ENCODE results near the gene AGER. TPM values are rescaled to one million over a fixed set of nuclear protein-coding genes. Genes with fewer than 3 reads are reported as not detected.

Gene AGER
- total RNA-seq (27.8 TPM), polyA plus RNA-seq (under 1 TPM in 2 of 4 donors, not detected in 2; 0.44 to 0.52 TPM)

DNA sequence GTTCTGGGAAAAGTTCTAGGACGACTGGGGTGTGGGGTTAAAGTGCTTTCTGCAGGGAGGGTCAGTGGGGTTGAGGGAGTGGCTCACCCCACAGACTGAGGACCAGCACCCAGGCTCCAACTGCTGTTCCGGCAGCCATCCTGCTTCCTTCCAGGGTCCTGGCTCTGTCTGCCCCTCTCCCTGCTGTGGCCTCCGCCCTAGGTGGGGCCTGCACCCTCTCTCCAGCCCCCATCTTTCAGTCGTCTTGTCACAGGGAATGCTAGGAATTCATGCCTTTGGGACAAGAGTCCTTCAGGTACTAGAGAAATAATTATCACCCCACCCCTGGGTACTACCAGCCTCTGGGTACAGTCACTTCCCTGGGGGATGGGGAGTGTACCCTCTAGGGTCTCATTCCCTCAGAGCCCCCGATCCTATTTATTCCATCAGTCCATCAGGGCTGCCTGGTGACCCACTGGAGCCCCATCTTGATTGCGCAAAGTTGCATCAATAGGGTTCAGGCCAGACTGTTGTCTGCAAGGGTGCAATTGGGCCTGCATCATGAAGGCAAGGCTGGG, at the start of gene AGER:
AGER (minus strand) TSS at position 170 of the 557 bp plus-strand sequence; CDS start at position 139, 31 bp downstream.
- Histone ChIP-seq H3K27ac (ENCODE audit: insufficient read depth, low read length, poor library complexity, severe bottlenecking) (peak within 1 kb of the TSS; percentile 67), H3K36me3 (ENCODE audit: control insufficient read depth, insufficient read depth, low read length) (peaks cover 44% of the 10 kb centered on the region), H3K27me3 (ENCODE audit: control insufficient read depth, insufficient read depth, low read length) (no peaks in the 10 kb centered on the region), H3K4me3 (ENCODE audit: low read depth, low read length) (no peak within 1 kb of the TSS), H3K4me1 (ENCODE audit: control insufficient read depth, insufficient read depth, low read length, poor library complexity, severe bottlenecking) (peaks cover 42% of the 10 kb centered on the region), H3K9me3 (ENCODE audit: control insufficient read depth in 2 of 2, low read length in 2 of 2) (no peaks in the 10 kb centered on the region)
- Mint-ChIP-seq H3K27ac (peak within 1 kb of the TSS; percentile 35 to 90 (median 42)), H3K27me3 (no peaks in the 10 kb centered on the region), H3K4me1 (peaks cover 6 to 75% (median 42%) of the 10 kb centered on the region in 4 donors), H3K9me3 (no peaks in the 10 kb centered on the region), H3K36me3 (peaks cover 38% of the 10 kb centered on the region), H3K4me3 (peak within 1 kb of the TSS in 1 of 4 donors; percentile 29)
- ATAC-seq (ENCODE audit: low read depth in 2 of 2) (no peak), DNase-seq (no peak)

GRCh38 chr6:32226434-32226833, 42.4 kb upstream of the AGER start:
- Histone ChIP-seq H3K36me3 (ENCODE audit: control insufficient read depth, insufficient read depth, low read length) (no peaks in the 10 kb centered on the region), H3K4me1 (ENCODE audit: control insufficient read depth, insufficient read depth, low read length, poor library complexity, severe bottlenecking) (no peaks in the 10 kb centered on the region), H3K27me3 (ENCODE audit: control insufficient read depth, insufficient read depth, low read length) (no peaks in the 10 kb centered on the region), H3K4me3 (ENCODE audit: low read depth, low read length) (no peak overlapping the region), H3K9me3 (ENCODE audit: control insufficient read depth in 2 of 2, low read length in 2 of 2) (no peaks in the 10 kb centered on the region), H3K27ac (ENCODE audit: insufficient read depth, low read length, poor library complexity, severe bottlenecking) (no peak overlapping the region)
- no peak overlapping the region for H3K4me3 Mint-ChIP-seq
- H3K4me1 Mint-ChIP-seq: peaks cover 0 to 8% (median 0%) of the 10 kb centered on the region in 4 donors
- H3K27ac Mint-ChIP-seq: no peak overlapping the region
- no peak for ATAC-seq (ENCODE audit: low read depth in 2 of 2)
- H3K36me3 Mint-ChIP-seq: no peaks in the 10 kb centered on the region
- H3K9me3 Mint-ChIP-seq: peaks cover 0 to 1% (median 0%) of the 10 kb centered on the region in 7 donors
- peaks cover 10% of the 10 kb centered on the region for H3K27me3 Mint-ChIP-seq
- DNase-seq: no peak

DNA sequence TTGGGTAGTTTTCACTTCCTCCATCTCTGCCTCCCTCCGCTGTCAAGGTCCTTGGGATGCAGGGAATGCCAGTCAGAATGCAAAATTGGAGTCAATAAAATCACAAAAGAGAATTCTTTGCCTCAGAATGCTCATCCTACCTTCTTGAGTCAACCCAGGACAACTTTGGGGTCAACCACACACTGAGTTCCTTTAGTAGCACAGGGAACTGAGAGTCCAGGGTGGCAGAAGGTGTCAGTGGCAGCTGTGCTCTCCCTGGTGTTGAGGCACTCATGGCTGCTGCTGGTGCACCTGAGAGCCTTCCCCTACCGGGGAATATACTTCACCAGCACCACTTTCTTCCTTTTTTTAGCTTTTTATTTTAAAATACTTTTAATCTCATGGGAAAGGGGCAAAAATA, 40.6 kb upstream of the AGER start:
- H3K4me3 Mint-ChIP-seq: no peak overlapping the region
- no peak overlapping the region for H3K27ac ChIP-seq (ENCODE audit: insufficient read depth, low read length, poor library complexity, severe bottlenecking)
- H3K27me3 Mint-ChIP-seq: peaks cover 14% of the 10 kb centered on the region
- no peak for DNase-seq
- no peak overlapping the region for H3K4me3 ChIP-seq (ENCODE audit: low read depth, low read length)
- H3K36me3 ChIP-seq (ENCODE audit: control insufficient read depth, insufficient read depth, low read length): no peaks in the 10 kb centered on the region
- peaks cover 0 to 1% (median 0%) of the 10 kb centered on the region in 7 donors for H3K9me3 Mint-ChIP-seq
- no peaks in the 10 kb centered on the region for H3K4me1 ChIP-seq (ENCODE audit: control insufficient read depth, insufficient read depth, low read length, poor library complexity, severe bottlenecking)
- H3K36me3 Mint-ChIP-seq: no peaks in the 10 kb centered on the region
- ATAC-seq (ENCODE audit: low read depth in 2 of 2): no peak
- H3K27me3 ChIP-seq (ENCODE audit: control insufficient read depth, insufficient read depth, low read length): no peaks in the 10 kb centered on the region
- no peaks in the 10 kb centered on the region for H3K9me3 ChIP-seq (ENCODE audit: control insufficient read depth in 2 of 2, low read length in 2 of 2)
- peaks cover 0 to 8% (median under 1%) of the 10 kb centered on the region in 4 donors for H3K4me1 Mint-ChIP-seq
- peak overlapping the region in 2 of 3 donors; percentile 26 to 46 for H3K27ac Mint-ChIP-seq

DNA sequence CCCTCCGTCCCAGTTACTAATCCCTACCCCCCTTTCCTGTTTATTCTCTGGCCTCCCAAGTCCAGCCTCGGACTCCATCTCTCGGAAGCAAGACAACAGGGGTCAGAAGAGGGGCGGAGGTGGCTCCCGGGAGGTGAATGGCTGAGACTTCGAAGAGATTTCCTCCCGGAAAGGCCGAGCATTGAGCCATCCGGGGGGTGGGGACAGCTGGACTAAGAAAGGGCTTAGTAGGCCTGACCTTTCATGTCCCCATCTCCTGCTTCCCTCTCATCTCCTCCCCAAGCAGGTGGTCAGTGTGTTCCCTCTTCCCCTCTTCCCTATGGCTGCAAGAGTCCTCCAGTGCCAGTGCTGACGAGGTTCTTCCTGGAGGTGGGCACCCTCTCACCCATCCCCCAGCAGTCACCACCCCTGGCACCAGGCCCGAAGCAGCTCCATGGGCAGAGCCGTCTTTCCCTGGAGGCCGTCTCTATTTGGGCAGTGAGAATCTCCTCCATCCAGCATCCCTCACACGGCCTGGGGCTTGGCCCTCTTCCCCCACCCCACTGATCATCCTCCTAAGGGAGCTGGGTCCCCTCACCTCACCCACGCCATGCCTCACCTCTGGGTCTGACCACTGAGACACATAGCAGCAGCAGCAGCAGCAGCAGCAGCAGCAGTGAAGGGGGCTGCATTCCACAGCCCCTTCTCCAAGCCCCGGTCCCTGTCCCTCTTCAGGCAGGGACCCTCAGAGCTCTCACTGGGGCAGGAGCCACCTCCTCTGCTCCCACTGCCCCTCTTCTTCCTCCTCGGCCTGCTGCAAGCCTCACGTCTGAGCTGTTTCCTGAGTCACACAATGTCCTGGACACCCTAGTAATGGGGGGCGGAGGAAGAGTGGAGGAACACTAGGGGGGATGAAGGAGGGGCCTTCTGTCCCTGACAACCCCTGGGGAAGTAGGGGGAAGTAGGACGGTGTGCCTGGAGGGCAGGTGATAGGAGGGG, 39.5 kb upstream of the AGER start, which contains the start of gene NOTCH4:
NOTCH4 (minus strand) TSS at position 810 of the 978 bp plus-strand sequence; CDS start at position 671, 139 bp downstream.
- Histone ChIP-seq H3K4me3 (ENCODE audit: low read depth, low read length) (no peak within 1 kb of the TSS), H3K27ac (ENCODE audit: insufficient read depth, low read length, poor library complexity, severe bottlenecking) (no peak within 1 kb of the TSS), H3K27me3 (ENCODE audit: control insufficient read depth, insufficient read depth, low read length) (no peaks in the 10 kb centered on the region), H3K4me1 (ENCODE audit: control insufficient read depth, insufficient read depth, low read length, poor library complexity, severe bottlenecking) (no peaks in the 10 kb centered on the region), H3K36me3 (ENCODE audit: control insufficient read depth, insufficient read depth, low read length) (no peaks in the 10 kb centered on the region), H3K9me3 (ENCODE audit: control insufficient read depth in 2 of 2, low read length in 2 of 2) (no peaks in the 10 kb centered on the region)
- peaks cover 0 to 1% (median 0%) of the 10 kb centered on the region in 7 donors for H3K9me3 Mint-ChIP-seq
- H3K4me3 Mint-ChIP-seq: no peak within 1 kb of the TSS
- peaks cover 20% of the 10 kb centered on the region for H3K27me3 Mint-ChIP-seq
- DNase-seq (no peak), ATAC-seq (ENCODE audit: low read depth in 2 of 2) (no peak)
- H3K36me3 Mint-ChIP-seq: no peaks in the 10 kb centered on the region
- peak within 1 kb of the TSS in 2 of 3 donors; percentile 26 to 75 for H3K27ac Mint-ChIP-seq
- H3K4me1 Mint-ChIP-seq: peaks cover 0 to 8% (median 2%) of the 10 kb centered on the region in 4 donors

DNA sequence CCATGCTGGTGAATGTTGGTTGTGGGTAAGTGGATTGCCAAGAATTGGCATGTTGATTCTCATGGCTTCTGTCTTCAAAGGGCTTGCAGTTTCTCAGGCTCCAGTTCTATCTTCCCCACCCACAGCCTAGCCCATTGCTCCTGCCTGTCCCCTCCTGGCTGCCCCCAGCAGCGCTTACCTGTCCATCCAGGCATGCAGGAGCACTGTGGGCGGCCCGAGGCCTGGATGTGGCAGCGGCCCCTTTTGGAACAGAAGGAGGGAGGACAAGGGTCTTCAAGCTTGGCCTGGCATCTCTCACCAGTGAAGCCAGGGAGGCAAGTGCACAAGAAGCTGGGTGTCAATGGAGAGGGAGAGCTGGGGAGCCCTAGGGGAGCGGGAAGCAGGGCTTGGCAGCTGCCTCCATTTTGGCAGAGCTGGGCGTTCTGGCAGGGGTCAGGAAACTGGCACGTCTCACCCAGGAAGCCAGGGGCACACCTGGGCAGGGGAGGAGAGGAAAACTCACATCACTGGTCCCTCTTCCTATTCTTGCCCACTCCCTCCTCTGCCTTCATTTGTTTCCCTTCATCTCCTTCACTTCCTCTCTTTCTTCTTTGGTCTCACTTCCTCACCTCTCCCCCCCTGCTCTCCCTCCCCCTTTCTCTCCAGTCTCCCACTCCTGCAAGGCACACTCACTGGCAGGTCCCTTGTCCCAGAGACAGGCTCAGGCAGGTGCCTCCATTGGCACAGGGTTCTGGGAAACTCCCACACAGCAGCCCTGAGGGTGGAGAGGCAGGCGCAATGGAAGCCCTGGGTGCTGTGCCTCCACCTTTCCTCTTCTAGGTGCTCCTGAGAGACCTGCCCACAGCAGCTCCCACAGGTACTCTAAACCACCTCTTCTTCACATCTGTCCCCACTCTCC, 38.5 kb upstream of the AGER start:
- Histone ChIP-seq H3K4me1 (ENCODE audit: control insufficient read depth, insufficient read depth, low read length, poor library complexity, severe bottlenecking) (no peaks in the 10 kb centered on the region), H3K4me3 (ENCODE audit: low read depth, low read length) (no peak overlapping the region), H3K27ac (ENCODE audit: insufficient read depth, low read length, poor library complexity, severe bottlenecking) (no peak overlapping the region), H3K9me3 (ENCODE audit: control insufficient read depth in 2 of 2, low read length in 2 of 2) (no peaks in the 10 kb centered on the region), H3K36me3 (ENCODE audit: control insufficient read depth, insufficient read depth, low read length) (no peaks in the 10 kb centered on the region), H3K27me3 (ENCODE audit: control insufficient read depth, insufficient read depth, low read length) (no peaks in the 10 kb centered on the region)
- Mint-ChIP-seq H3K9me3 (no peaks in the 10 kb centered on the region), H3K4me3 (no peak overlapping the region), H3K36me3 (no peaks in the 10 kb centered on the region), H3K27ac (peak overlapping the region in 1 of 3 donors; percentile 31), H3K4me1 (peaks cover 0 to 8% (median 2%) of the 10 kb centered on the region in 4 donors), H3K27me3 (peaks cover 20% of the 10 kb centered on the region)
- ATAC-seq (ENCODE audit: low read depth in 2 of 2): no peak
- no peak for DNase-seq

DNA sequence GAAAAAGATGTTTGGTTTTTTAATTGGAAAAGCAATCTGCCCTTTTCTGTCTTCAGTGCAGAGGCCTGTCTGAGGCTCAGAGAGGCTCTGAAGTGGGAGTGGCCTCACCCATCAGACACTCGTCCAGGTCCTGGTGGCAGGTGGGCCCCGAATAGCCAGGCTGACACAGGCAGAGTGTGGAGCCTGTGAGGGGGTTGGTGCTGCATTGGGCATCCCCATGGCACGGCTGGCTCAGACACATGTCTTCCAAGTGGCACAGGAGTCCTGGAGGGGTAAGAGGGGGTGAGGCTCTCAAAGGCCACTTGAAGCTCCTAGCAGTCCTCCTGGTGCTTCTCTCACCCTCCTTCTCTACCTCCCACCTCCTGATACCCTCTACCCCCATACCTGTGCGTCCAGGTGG, 36.0 kb upstream of the AGER start:
- DNase-seq (no peak), ATAC-seq (ENCODE audit: low read depth in 2 of 2) (no peak)
- no peaks in the 10 kb centered on the region for H3K4me1 ChIP-seq (ENCODE audit: control insufficient read depth, insufficient read depth, low read length, poor library complexity, severe bottlenecking)
- no peak overlapping the region for H3K27ac Mint-ChIP-seq
- H3K4me1 Mint-ChIP-seq: peaks cover 0 to 8% (median 3%) of the 10 kb centered on the region in 4 donors
- H3K27me3 ChIP-seq (ENCODE audit: control insufficient read depth, insufficient read depth, low read length): no peaks in the 10 kb centered on the region
- no peak overlapping the region for H3K4me3 ChIP-seq (ENCODE audit: low read depth, low read length)
- H3K27ac ChIP-seq (ENCODE audit: insufficient read depth, low read length, poor library complexity, severe bottlenecking): no peak overlapping the region
- H3K9me3 ChIP-seq (ENCODE audit: control insufficient read depth in 2 of 2, low read length in 2 of 2): no peaks in the 10 kb centered on the region
- H3K27me3 Mint-ChIP-seq: peaks cover 30% of the 10 kb centered on the region
- H3K36me3 ChIP-seq (ENCODE audit: control insufficient read depth, insufficient read depth, low read length): no peaks in the 10 kb centered on the region
- H3K9me3 Mint-ChIP-seq: no peaks in the 10 kb centered on the region
- H3K36me3 Mint-ChIP-seq: no peaks in the 10 kb centered on the region
- H3K4me3 Mint-ChIP-seq: no peak overlapping the region

DNA sequence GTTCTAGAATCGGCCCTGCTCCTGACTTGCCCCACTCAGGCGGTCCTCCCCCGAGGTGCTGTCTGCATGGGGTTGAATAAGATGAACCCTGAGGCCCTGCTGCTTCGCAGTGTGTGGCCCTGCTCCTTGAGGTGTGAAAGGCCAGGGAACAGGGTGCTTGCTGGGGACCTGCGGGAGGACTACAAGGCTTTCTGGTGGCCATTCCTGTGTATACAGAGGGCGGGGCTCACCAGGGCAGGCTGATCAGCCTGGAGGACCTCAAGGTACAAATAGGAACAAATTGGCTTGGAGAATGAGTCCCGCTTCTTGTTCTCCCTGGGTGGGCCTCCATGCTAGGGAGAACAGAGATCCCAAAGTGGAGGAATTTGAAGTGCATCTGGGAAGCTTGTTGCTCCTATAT, 34.1 kb upstream of the AGER start:
- no peak overlapping the region for H3K27ac ChIP-seq (ENCODE audit: insufficient read depth, low read length, poor library complexity, severe bottlenecking)
- H3K4me1 ChIP-seq (ENCODE audit: control insufficient read depth, insufficient read depth, low read length, poor library complexity, severe bottlenecking): no peaks in the 10 kb centered on the region
- no peaks in the 10 kb centered on the region for H3K27me3 ChIP-seq (ENCODE audit: control insufficient read depth, insufficient read depth, low read length)
- DNase-seq: no peak
- no peak overlapping the region for H3K4me3 ChIP-seq (ENCODE audit: low read depth, low read length)
- H3K9me3 ChIP-seq (ENCODE audit: control insufficient read depth in 2 of 2, low read length in 2 of 2): no peaks in the 10 kb centered on the region
- ATAC-seq (ENCODE audit: low read depth in 2 of 2): no peak
- no peak overlapping the region for H3K27ac Mint-ChIP-seq
- H3K27me3 Mint-ChIP-seq: peaks cover 27% of the 10 kb centered on the region
- no peaks in the 10 kb centered on the region for H3K36me3 Mint-ChIP-seq
- no peak overlapping the region for H3K4me3 Mint-ChIP-seq
- no peaks in the 10 kb centered on the region for H3K36me3 ChIP-seq (ENCODE audit: control insufficient read depth, insufficient read depth, low read length)
- no peaks in the 10 kb centered on the region for H3K9me3 Mint-ChIP-seq
- H3K4me1 Mint-ChIP-seq: peaks cover 0 to 8% (median 3%) of the 10 kb centered on the region in 4 donors
